K562 (cell line): ENCODE data around the gene B3GALT6. TPM values are rescaled to one million over a fixed set of nuclear protein-coding genes. Genes with fewer than 3 reads are reported as not detected.

Experiments
- ATAC-seq: fragments of 200-7000 bp; cut with Tn5 transposase; 3 replicates; pipeline ENCODE4 v1.9.1; 2020; ENCODE audit warnings: moderate library complexity
- BruUV-seq: library from RNA; stranded (reverse); fragments of 400-500 nt; replicated peaks from 2 replicates; lab custom pipeline; 2021; lab: Mats Ljungman, UMichigan
- CTCF ChIA-PET: fragments of 300-600 bp; formaldehyde crosslinking; extraction: SDS; loops from one replicate; lab custom pipeline; 2021; ENCODE audit warnings: low intra/inter-chr PET ratio; lab: Yijun Ruan, JAX
- POLR2A ChIA-PET: fragments of 300-600, 350-650 bp; sonication (Branson Sonifier 250); formaldehyde crosslinking; extraction: SDS; loops from one replicate; lab custom pipeline; 2021; ENCODE audit warnings: antibody characterized with exemption, inconsistent platforms; lab: Yijun Ruan, JAX
- DNase-seq, 4 experiments: peaks; one replicate each; pipeline versions ENCODE4 v3.0.0 to v3.0.0-alpha.2; 2011 to 2018; ENCODE audit warnings: low spot score in 3 of 4, mixed read lengths in 3 of 4; ENCODE audit errors: extremely low read depth in 1 of 4
- FAIRE-seq: peaks from 2 replicates; lab custom pipeline; 2011; peaks lifted over from hg19 to GRCh38; lab: Jason Lieb, UNC
- H2AFZ ChIP-seq: 2 replicates; pipeline ENCODE4 v1.6.0; 2011; ENCODE audit warnings: low read depth, low read length, control low read depth, inconsistent platforms
- H3K27ac ChIP-seq: fragments of 200-600 bp; 3 replicates; pipeline ENCODE4 v1.8.0; 2011; ENCODE audit warnings: low read depth, mild to moderate bottlenecking, control low read depth, inconsistent platforms, low read length, moderate library complexity, mixed read lengths; ENCODE audit errors: extremely low read depth
- H3K27me3 ChIP-seq, 2 experiments: fragments of 300-600 bp in 1 of 2; 2 replicates in 1 of 2; 3 replicates in 1 of 2; pipeline versions ENCODE4 v1.6.0 to v1.8.0; 2011; ENCODE audit warnings: inconsistent platforms in 2 of 2, low read length in 2 of 2, mild to moderate bottlenecking in 1 of 2, mixed read lengths in 1 of 2, moderate library complexity in 1 of 2; ENCODE audit not compliant: control insufficient read depth in 2 of 2, insufficient read depth in 2 of 2
- H3K36me3 ChIP-seq: fragments of 300-600 bp; 3 replicates; pipeline ENCODE4 v1.8.0; 2011; ENCODE audit warnings: mild to moderate bottlenecking, low read length, inconsistent platforms; ENCODE audit not compliant: control insufficient read depth, insufficient read depth
- H3K4me1 ChIP-seq, 2 experiments: fragments of 200-600 bp in 1 of 2; replicated peaks in 1 of 2; 2 replicates in 1 of 2; 3 replicates in 1 of 2; pipeline versions ENCODE4 v1.5.1 to v1.8.0; 2011; ENCODE audit warnings: inconsistent platforms in 2 of 2, low read length in 2 of 2, mild to moderate bottlenecking in 1 of 2, mixed read lengths in 1 of 2, moderate library complexity in 1 of 2; ENCODE audit not compliant: control insufficient read depth in 2 of 2, insufficient read depth in 2 of 2
- H3K4me2 ChIP-seq: 2 replicates; pipeline ENCODE4 v1.6.1; 2011; ENCODE audit warnings: low read length, control low read depth, inconsistent platforms, mixed read lengths; ENCODE audit not compliant: insufficient read depth
- H3K4me3 ChIP-seq: fragments of 200-600 bp; sonication (generic), shearing (Covaris generic); 2 replicates; pipeline ENCODE4 v1.5.1; 2016; ENCODE audit warnings: control low read depth, inconsistent platforms
- H3K79me2 ChIP-seq: fragments of 200-600 bp; 3 replicates; pipeline ENCODE4 v1.8.0; 2011; ENCODE audit warnings: low read length, inconsistent platforms; ENCODE audit not compliant: control insufficient read depth, insufficient read depth
- H3K9ac ChIP-seq, 2 experiments: 2 replicates each; pipeline versions ENCODE4 v1.6.0 to v1.6.1; 2011; ENCODE audit warnings: low read depth in 2 of 2, low read length in 2 of 2, control low read depth in 1 of 2, inconsistent platforms in 1 of 2, mild to moderate bottlenecking in 1 of 2, mixed read lengths in 1 of 2; ENCODE audit not compliant: insufficient read depth in 1 of 2
- H3K9me1 ChIP-seq: one replicate; pipeline ENCODE4 v1.6.0; 2011; ENCODE audit warnings: inconsistent platforms, mild to moderate bottlenecking, low read length, moderate library complexity; ENCODE audit not compliant: control insufficient read depth, insufficient read depth
- H3K9me3 ChIP-seq: replicated peaks from 2 replicates; pipeline ENCODE4 v1.5.1; 2011; ENCODE audit warnings: low read depth, low read length, inconsistent platforms; ENCODE audit not compliant: control insufficient read depth, insufficient read depth
- H4K20me1 ChIP-seq: replicated peaks from 2 replicates; pipeline ENCODE4 v1.6.1; 2011; ENCODE audit warnings: low read length, inconsistent platforms, mixed read lengths; ENCODE audit not compliant: control insufficient read depth, insufficient read depth
- ARID2 ChIP-seq: fragments of 450-650 bp; IDR thresholded peaks from 2 replicates; pipeline ENCODE4 v1.6.1; 2017; ENCODE audit warnings: antibody characterized with exemption, mild to moderate bottlenecking
- BRD9 ChIP-seq: fragments of 450-650 bp; IDR thresholded peaks from 2 replicates; pipeline ENCODE4 v1.6.1; 2018; ENCODE audit warnings: low read depth; ENCODE audit not compliant: partially characterized antibody
- DNMT1 ChIP-seq: fragments of 450-650 bp; IDR thresholded peaks from 2 replicates; pipeline ENCODE4 v1.6.1; 2016; ENCODE audit warnings: antibody characterized with exemption, mild to moderate bottlenecking
- ELF2 ChIP-seq: fragments of 250-450 bp; sonication (Bioruptor Pico); IDR thresholded peaks from 2 replicates; pipeline ENCODE4 v1.5.0; 2021; ENCODE audit warnings: mild to moderate bottlenecking
- KAT2B ChIP-seq: IDR thresholded peaks from one replicate; pipeline ENCODE4 v1.6.1; 2012; ENCODE audit warnings: low read depth, mild to moderate bottlenecking, control low read depth, inconsistent platforms, low read length, moderate library complexity
- KDM1A ChIP-seq, 2 experiments: fragments of 450-650 bp; IDR thresholded peaks; 2 replicates each; pipeline ENCODE4 v1.6.1; 2016; ENCODE audit warnings: mild to moderate bottlenecking in 2 of 2
- MECOM ChIP-seq: fragments of 250-450 bp; sonication (Bioruptor Pico); IDR thresholded peaks from 2 replicates; pipeline ENCODE4 v1.8.0; 2022; ENCODE audit warnings: inconsistent platforms
- POLR2B ChIP-seq: fragments of 450-650 bp; IDR thresholded peaks from 2 replicates; pipeline ENCODE4 v1.6.1; 2018; ENCODE audit warnings: low read depth; ENCODE audit not compliant: partially characterized antibody
- POLR2G ChIP-seq: fragments of 200-400 bp; formaldehyde crosslinking; IDR thresholded peaks from 2 replicates; pipeline ENCODE4 v1.6.1; 2017; ENCODE audit warnings: low read depth, mild to moderate bottlenecking, antibody characterized with exemption, low read length, moderate library complexity
- RCOR1 ChIP-seq, 2 experiments: IDR thresholded peaks; 2 replicates each; pipeline ENCODE4 v1.6.1; 2012; ENCODE audit warnings: low read depth in 2 of 2, low read length in 2 of 2, borderline replicate concordance in 1 of 2, improper control_type of control experiment in 1 of 2
- SMARCC2 ChIP-seq: fragments of 450-650 bp; IDR thresholded peaks from 2 replicates; pipeline ENCODE4 v1.6.1; 2017; ENCODE audit warnings: antibody characterized with exemption, moderate library complexity, mild to moderate bottlenecking, low read depth
- STAT5A ChIP-seq: IDR thresholded peaks from 2 replicates; pipeline ENCODE4 v1.6.1; 2012; ENCODE audit warnings: low read length, inconsistent platforms, borderline replicate concordance
- SUPT5H ChIP-seq: fragments of 450-650 bp; IDR thresholded peaks from 2 replicates; pipeline ENCODE4 v1.6.1; 2016
- TARDBP ChIP-seq: fragments of 450-650 bp; IDR thresholded peaks from 2 replicates; pipeline ENCODE4 v1.6.1; 2016
- TRIM24 ChIP-seq, 2 experiments: fragments of 450-650 bp; IDR thresholded peaks; 2 replicates each; pipeline ENCODE4 v1.6.1; 2016
- ZC3H8 ChIP-seq: fragments of 450-650 bp; IDR thresholded peaks from 2 replicates; pipeline ENCODE4 v1.6.1; 2017
- ZNF175 ChIP-seq: fragments of 200-800 bp; sonication (Bioruptor generic); IDR thresholded peaks from 2 replicates; pipeline ENCODE4 v1.6.1; 2016; ENCODE audit warnings: low read depth, mild to moderate bottlenecking, missing genetic modification characterization, missing compliant biosample characterization
- ZNF766 ChIP-seq: fragments of 200-800 bp; sonication (Bioruptor generic); conservative IDR thresholded peaks from 2 replicates; pipeline ENCODE4 v1.6.1; 2016; ENCODE audit warnings: missing genetic modification characterization, missing compliant biosample characterization
- ZZZ3 ChIP-seq: fragments of 450-650 bp; IDR thresholded peaks from 2 replicates; pipeline ENCODE4 v1.6.1; 2016; ENCODE audit warnings: antibody characterized with exemption, mild to moderate bottlenecking, moderate library complexity
- WGBS: fragments of 100-300 bp; shearing (Covaris generic); methylation state at CpG from one replicate; pipeline ENCODE4 v1.1.6; 2016; ENCODE audit warnings: low coverage, mixed read lengths; ENCODE audit not compliant: insufficient coverage; ENCODE audit errors: missing lambda C conversion rate; 5-methylcytosine and 5-hydroxymethylcytosine counted together
- in situ Hi-C: fragments of 300-500 bp; cut with MboI; formaldehyde crosslinking; loops from 4 replicates; pipeline ENCODE4 v1.15.0; 2018; ENCODE audit warnings: inconsistent platforms, mixed read lengths
- intact Hi-C: fragments of 100-400 bp; cut with micrococcal nuclease; formaldehyde crosslinking; loops from 2 replicates; pipeline ENCODE4 v1.14.2; 2022
- polyA plus RNA-seq, 8 experiments: library from polyadenylated mRNA; depleted of rRNA in 4 of 8; stranded (reverse) in 5 of 8; unstranded in 3 of 8; fragments of >200 nt; fragmentation: Nextera tagmentation in 2 of 8; fragmentation: Illumina TruSeq in 1 of 8; extraction: Ambion mirVana in 2 of 8; extraction: Trizol in 1 of 8; gene quantifications; 2 replicates each; pipeline versions ENCODE4 v1.2.1 to v1.2.3, GENCODE V29; 2011 to 2014; ENCODE audit warnings: inconsistent platforms in 1 of 8, missing spikeins in 1 of 8
- total RNA-seq, 7 experiments: library from RNA; depleted of rRNA in 6 of 7; stranded (reverse); fragments of >200 nt in 6 of 7; fragmentation: Illumina TruSeq in 2 of 7; extraction: Trizol in 2 of 7; gene quantifications; 2 replicates each; pipeline versions ENCODE4 v1.2.1 to v1.2.3, GENCODE V29; 2011 to 2021; ENCODE audit warnings: low replicate concordance in 1 of 7
- TF ChIP-seq, protein P1 (sequence below): fragments of 200-400 bp; formaldehyde crosslinking; IDR thresholded peaks from 2 replicates; pipeline ENCODE4 v1.6.1; 2017; ENCODE audit warnings: mild to moderate bottlenecking, low read depth, low read length, moderate library complexity

The B3GALT6 gene
- total and polyA plus RNA-seq, 9 of the 15 experiments (the other 6 are each of a cell fraction or from before 2014, with no cell fraction given) = 0.68 to 29.8 (median 9.9) TPM

DNA sequence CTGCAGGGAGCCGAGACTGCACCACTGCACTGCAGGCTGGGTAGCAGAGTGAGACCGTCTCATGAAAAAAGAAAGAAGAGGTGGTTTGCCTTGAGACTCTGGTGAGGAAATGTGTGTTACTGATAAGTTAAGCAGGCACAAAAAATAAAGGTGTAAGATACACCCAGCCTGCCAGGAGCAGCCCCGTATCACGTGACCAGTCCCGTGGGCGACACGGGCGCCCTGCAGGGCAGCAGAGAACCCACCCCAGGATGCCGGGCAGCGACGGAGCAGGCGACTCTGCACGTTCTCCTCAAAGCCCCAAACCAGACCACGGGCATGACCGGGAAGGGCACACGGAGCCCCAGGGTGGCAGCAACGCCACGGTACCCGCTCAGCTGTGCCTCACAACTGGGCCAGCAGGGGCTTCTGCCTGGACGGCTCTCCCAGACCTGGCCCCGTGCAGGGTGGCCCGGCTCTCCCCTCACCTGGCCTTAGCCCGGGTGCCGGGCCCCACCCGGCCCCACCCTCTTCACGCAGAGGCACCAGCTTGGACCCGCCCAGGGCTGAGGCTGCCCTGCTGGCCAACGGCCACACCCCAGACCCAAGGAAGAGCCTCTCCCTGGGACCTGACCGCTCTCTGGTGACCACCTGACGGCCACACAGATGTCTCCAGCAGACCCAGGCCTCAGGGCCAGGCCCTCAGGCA lies 10.0 kb upstream of the B3GALT6 start (continued):
- TF ChIP-seq SMARCC2 (no peak), ZZZ3 (no peak)

DNA sequence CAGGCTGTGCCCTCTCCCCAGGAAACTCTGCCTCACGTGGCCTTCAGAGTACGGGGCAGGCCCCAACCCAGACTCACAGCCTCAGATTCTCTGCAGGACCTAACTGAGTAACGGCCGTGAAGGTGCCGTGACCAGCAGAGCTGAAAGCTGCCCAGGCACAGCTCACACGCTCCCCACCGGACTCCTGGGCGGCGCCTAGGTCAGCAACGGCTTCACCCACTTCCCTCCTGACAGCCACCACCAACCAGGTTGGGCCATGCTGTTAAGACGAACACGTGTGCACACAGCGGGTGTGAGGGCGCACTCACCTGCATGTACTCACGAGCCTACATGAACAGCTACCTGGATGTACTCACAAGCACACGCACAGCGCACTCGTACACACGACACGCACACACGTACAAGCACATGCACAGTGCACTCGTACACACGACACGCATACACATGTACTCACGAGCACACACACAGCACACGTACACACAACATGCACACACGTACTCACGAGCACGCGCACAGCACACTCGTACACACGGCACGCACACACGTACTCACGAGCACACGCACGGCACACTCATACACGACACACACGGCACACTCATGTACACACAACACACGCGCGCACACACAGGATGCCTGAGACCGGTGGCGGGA lies 9.3 kb upstream of the B3GALT6 start:
- Histone ChIP-seq H3K4me3 (no peak overlapping the region), H4K20me1 (peaks cover 9% of the 10 kb centered on the region; the same call in 1 of the 2 replicates), H3K27ac (no peak overlapping the region; the same call in 2 of the 3 replicates), H3K27me3 (no peaks in the 10 kb centered on the region), H3K4me2 (no peak overlapping the region), H2AFZ (no peak overlapping the region), H3K36me3 (peaks cover 97% of the 10 kb centered on the region; the same call in 2 of the 3 replicates), H3K4me1 (peaks cover 0 to 61% of the 10 kb centered on the region in 2 experiments; a peak in 1 of 5 replicates), H3K9ac (peak overlapping the region in 1 of 2 experiments; percentile 18; a peak in 1 of 4 replicates), H3K79me2 (peaks cover 37% of the 10 kb centered on the region), H3K9me1 (no peaks in the 10 kb centered on the region), H3K9me3 (no peaks in the 10 kb centered on the region)
- FAIRE-seq (peak; percentile 48), DNase-seq (no peak), ATAC-seq (no peak; the same call in 2 of the 3 replicates)
- ChIA-PET POLR2A (interaction anchor here (0.8 to 1.0 kb wide), 2 partner anchors 18 to 39 kb away, joined by 4 read pairs; no protein-coding TSS in a partner anchor), CTCF (no interaction called here)
- intact Hi-C loops = no loop called here
- in situ Hi-C loops = no loop called here
- no TSS peak for BruUV-seq
- WGBS = 94% methylated on average over 38 of the region's 44 CpGs
- TF ChIP-seq KAT2B = no peak
- no peak for TF ChIP-seq ZNF175 (CRISPR knock-in tag)
- TF ChIP-seq DNMT1 = no peak
- TF ChIP-seq KDM1A (IDR thresholded peaks at IDR 0.05) = peak in 1 of 2 experiments; percentile 92; a peak in 2 of 4 replicates
- TF ChIP-seq, protein P1, sequence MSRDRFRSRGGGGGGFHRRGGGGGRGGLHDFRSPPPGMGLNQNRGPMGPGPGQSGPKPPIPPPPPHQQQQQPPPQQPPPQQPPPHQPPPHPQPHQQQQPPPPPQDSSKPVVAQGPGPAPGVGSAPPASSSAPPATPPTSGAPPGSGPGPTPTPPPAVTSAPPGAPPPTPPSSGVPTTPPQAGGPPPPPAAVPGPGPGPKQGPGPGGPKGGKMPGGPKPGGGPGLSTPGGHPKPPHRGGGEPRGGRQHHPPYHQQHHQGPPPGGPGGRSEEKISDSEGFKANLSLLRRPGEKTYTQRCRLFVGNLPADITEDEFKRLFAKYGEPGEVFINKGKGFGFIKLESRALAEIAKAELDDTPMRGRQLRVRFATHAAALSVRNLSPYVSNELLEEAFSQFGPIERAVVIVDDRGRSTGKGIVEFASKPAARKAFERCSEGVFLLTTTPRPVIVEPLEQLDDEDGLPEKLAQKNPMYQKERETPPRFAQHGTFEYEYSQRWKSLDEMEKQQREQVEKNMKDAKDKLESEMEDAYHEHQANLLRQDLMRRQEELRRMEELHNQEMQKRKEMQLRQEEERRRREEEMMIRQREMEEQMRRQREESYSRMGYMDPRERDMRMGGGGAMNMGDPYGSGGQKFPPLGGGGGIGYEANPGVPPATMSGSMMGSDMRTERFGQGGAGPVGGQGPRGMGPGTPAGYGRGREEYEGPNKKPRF = no peak
- peak; percentile 49; the same call in 1 of the 2 replicates for TF ChIP-seq SUPT5H
- TF ChIP-seq POLR2B = peak; percentile 24
- TF ChIP-seq STAT5A = peak; percentile 61; the same call in 1 of the 2 replicates
- TF ChIP-seq TARDBP = peak; percentile 94
- TF ChIP-seq ZNF766 (CRISPR knock-in tag) = no peak
- TF ChIP-seq BRD9 = no peak
- no peak for TF ChIP-seq RCOR1 (IDR thresholded peaks at IDR 0.05; ENCODE audit: borderline replicate concordance in 1 of 2, low read depth in 2 of 2, low read length in 2 of 2)
- no peak for TF ChIP-seq ZC3H8
- TF ChIP-seq POLR2G = peak; percentile 47; the same call in 1 of the 2 replicates
- TF ChIP-seq ARID2 = peak; percentile 37; the same call in 1 of the 2 replicates
- no peak for TF ChIP-seq MECOM (CRISPR knock-in tag)
- TF ChIP-seq TRIM24 (IDR thresholded peaks at IDR 0.05) = no peak
- no peak for TF ChIP-seq ELF2
